ENCODE results near the gene KLRC2. TPM values are rescaled to one million over a fixed set of nuclear protein-coding genes. Genes with fewer than 3 reads are reported as not detected.

The KLRC2 gene
- total RNA-seq, 1 experiment from 2014 or later, result 7.5 TPM

GRCh38 chr12:10466311-10466710, 30.5 kb upstream of the KLRC2 start:
- POLR2A ChIA-PET, result no interaction called here
- Histone ChIP-seq H3K36me3 (ENCODE audit: control insufficient read depth in 1 of 2, insufficient read depth in 2 of 2, low read length in 2 of 2) (no peaks in the 10 kb centered on the region), H3K9ac (ENCODE audit: low read length) (no peak overlapping the region), H3K4me3 (replicated peaks in 1 of 2; ENCODE audit: low read depth in 1 of 2, low read length in 2 of 2) (no peak overlapping the region), H3K9me2 (ENCODE audit: insufficient read depth) (no peaks in the 10 kb centered on the region), H3K27ac (ENCODE audit: low read depth, low read length) (no peak overlapping the region), H3K27me3 (ENCODE audit: insufficient read depth, low read length) (no peaks in the 10 kb centered on the region), H3K79me2 (ENCODE audit: insufficient read depth, low read length) (no peaks in the 10 kb centered on the region), H3K4me1 (ENCODE audit: control insufficient read depth in 1 of 2, insufficient read depth in 2 of 2, low read length in 2 of 2) (no peaks in the 10 kb centered on the region), H4K20me1 (ENCODE audit: insufficient read depth) (no peaks in the 10 kb centered on the region), H3K4me2 (ENCODE audit: low read length) (no peak overlapping the region), H2AFZ (ENCODE audit: low read depth, low read length, poor library complexity, severe bottlenecking) (no peak overlapping the region), H3K9me3 (ENCODE audit: control insufficient read depth in 1 of 2, insufficient read depth in 1 of 2, low read depth in 1 of 2, low read length in 2 of 2) (no peaks in the 10 kb centered on the region)
- no TSS peak for BruUV-seq (replicated peaks)
- ATAC-seq, result no peak
- TF ChIP-seq, protein P1, sequence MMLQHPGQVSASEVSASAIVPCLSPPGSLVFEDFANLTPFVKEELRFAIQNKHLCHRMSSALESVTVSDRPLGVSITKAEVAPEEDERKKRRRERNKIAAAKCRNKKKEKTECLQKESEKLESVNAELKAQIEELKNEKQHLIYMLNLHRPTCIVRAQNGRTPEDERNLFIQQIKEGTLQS (IDR thresholded peaks at IDR 0.05), result no peak
- CTCF ChIA-PET, result no interaction called here
- intact Hi-C loops (cut with micrococcal nuclease), result no loop called here
- no peak for DNase-seq (ENCODE audit: low read depth, low spot score)
- RAD21 ChIA-PET (ENCODE audit: low non-redundant PET in 1 of 2, low total read pairs in 2 of 2, uncharacterized antibody in 2 of 2, unreplicated experiment in 2 of 2), result no interaction called here

- TF ChIP-seq CEBPB (IDR thresholded peaks at IDR 0.05; ENCODE audit: low read depth) (no peak), JUND (IDR thresholded peaks at IDR 0.05) (no peak), POLR2A (IDR thresholded peaks at IDR 0.05; ENCODE audit: borderline replicate concordance, extremely low read depth, insufficient read depth, insufficient read length) (no peak)
- TF ChIP-seq, protein P1 (IDR thresholded peaks at IDR 0.05), result no peak
- TF ChIP-seq, protein P2, sequence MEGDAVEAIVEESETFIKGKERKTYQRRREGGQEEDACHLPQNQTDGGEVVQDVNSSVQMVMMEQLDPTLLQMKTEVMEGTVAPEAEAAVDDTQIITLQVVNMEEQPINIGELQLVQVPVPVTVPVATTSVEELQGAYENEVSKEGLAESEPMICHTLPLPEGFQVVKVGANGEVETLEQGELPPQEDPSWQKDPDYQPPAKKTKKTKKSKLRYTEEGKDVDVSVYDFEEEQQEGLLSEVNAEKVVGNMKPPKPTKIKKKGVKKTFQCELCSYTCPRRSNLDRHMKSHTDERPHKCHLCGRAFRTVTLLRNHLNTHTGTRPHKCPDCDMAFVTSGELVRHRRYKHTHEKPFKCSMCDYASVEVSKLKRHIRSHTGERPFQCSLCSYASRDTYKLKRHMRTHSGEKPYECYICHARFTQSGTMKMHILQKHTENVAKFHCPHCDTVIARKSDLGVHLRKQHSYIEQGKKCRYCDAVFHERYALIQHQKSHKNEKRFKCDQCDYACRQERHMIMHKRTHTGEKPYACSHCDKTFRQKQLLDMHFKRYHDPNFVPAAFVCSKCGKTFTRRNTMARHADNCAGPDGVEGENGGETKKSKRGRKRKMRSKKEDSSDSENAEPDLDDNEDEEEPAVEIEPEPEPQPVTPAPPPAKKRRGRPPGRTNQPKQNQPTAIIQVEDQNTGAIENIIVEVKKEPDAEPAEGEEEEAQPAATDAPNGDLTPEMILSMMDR (IDR thresholded peaks at IDR 0.05 in 2 of 3, conservative IDR thresholded peaks at IDR 0.05 in 1 of 3; ENCODE audit: borderline replicate concordance in 1 of 3, insufficient read depth in 1 of 3, low read depth in 2 of 3, low read length in 2 of 3), result no peak
- Histone ChIP-seq H4K20me1 (ENCODE audit: insufficient read depth) (no peaks in the 10 kb centered on the region), H2AFZ (ENCODE audit: low read depth, low read length, poor library complexity, severe bottlenecking) (no peak overlapping the region), H3K27ac (ENCODE audit: low read depth, low read length) (no peak overlapping the region), H3K27me3 (ENCODE audit: insufficient read depth, low read length) (no peaks in the 10 kb centered on the region), H3K9me3 (ENCODE audit: control insufficient read depth in 1 of 2, insufficient read depth in 1 of 2, low read depth in 1 of 2, low read length in 2 of 2) (0 out of 4 replicates have a peak, but pooled peaks cover 4 to 6% of the 10 kb centered on the region in 2 experiments), H3K9ac (ENCODE audit: low read length) (no peak overlapping the region), H3K36me3 (ENCODE audit: control insufficient read depth in 1 of 2, insufficient read depth in 2 of 2, low read length in 2 of 2) (no peaks in the 10 kb centered on the region), H3K79me2 (ENCODE audit: insufficient read depth, low read length) (no peaks in the 10 kb centered on the region), H3K4me2 (ENCODE audit: low read length) (no peak overlapping the region), H3K4me3 (replicated peaks in 1 of 2; ENCODE audit: low read depth in 1 of 2, low read length in 2 of 2) (no peak overlapping the region), H3K9me2 (ENCODE audit: insufficient read depth) (no peaks in the 10 kb centered on the region), H3K4me1 (ENCODE audit: control insufficient read depth in 1 of 2, insufficient read depth in 2 of 2, low read length in 2 of 2) (no peaks in the 10 kb centered on the region)
- RAD21 ChIA-PET (ENCODE audit: low non-redundant PET in 1 of 2, low total read pairs in 2 of 2, uncharacterized antibody in 2 of 2, unreplicated experiment in 2 of 2), result no interaction called here
- CTCF ChIA-PET, result no interaction called here
- intact Hi-C loops (cut with micrococcal nuclease), result loop anchor here (10.0 kb wide), 1 partner anchor 53 kb away; the partner anchor contains the start of gene KLRC4
- DNase-seq (ENCODE audit: low read depth, low spot score), result no peak
- BruUV-seq (replicated peaks), result no TSS peak
- ATAC-seq, result no peak
- POLR2A ChIA-PET, result no interaction called here
These were observed 21.9 kb upstream of the KLRC2 start for GRCh38 chr12:10457760-10458159.
